ENCODE measurements around the gene GPR157.
"Not testable (repeated sequence)": the region's sequence is repeated elsewhere in the genome, so short reads cannot be mapped to it uniquely, and the experiment has no call there.

Gene GPR157

DNA sequence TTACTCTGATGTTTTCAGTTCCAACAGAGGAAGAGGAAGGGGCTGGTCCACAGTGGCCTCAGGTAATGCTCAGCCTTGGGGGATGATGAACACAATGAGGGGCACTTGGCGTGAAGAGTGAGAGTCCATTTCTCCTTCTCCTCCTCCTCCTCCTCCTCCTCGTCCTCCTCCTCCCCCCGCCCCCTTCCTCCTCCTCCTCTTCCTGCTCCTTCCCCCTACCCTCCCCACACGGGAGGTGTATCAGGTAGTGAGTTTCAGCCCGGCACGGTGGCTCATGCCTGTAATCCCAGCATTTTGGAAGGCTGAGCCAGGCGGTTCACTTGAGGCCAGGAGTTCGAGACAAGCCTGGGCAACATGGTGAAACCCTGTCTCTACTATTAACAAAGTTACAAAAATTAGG, 17.3 kb upstream of the GPR157 start:
- no peak for DNase-seq (ENCODE audit: low spot score)

GRCh38 chr1:9145714-9146113, 16.8 kb upstream of the GPR157 start:
- DNase-seq (ENCODE audit: low spot score) = no peak

- no peak for DNase-seq (ENCODE audit: low spot score)
Measured at GRCh38 chr1:9145021-9145668, 16.2 kb upstream of the GPR157 start.

DNA sequence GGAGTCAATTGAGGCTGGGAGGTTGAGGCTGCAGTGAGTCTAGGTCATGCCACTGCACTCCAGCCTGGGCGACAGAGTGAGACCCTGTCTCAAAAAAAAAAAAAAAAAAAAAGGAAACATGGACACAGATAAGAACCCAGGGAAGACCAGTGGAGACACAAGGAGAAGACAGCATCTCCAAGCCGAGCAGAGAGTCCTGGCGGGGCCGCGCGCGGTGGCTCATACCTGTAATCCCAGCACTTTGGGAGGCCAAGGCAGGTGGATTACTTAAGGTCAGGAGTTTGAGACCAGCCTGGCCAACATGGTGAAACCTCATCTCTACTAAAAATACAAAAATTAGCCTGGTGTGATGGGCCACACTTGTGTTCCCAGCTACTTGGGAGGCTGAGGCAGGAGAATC, 15.6 kb upstream of the GPR157 start:
- DNase-seq (ENCODE audit: low spot score) = not testable (repeated sequence)

DNA sequence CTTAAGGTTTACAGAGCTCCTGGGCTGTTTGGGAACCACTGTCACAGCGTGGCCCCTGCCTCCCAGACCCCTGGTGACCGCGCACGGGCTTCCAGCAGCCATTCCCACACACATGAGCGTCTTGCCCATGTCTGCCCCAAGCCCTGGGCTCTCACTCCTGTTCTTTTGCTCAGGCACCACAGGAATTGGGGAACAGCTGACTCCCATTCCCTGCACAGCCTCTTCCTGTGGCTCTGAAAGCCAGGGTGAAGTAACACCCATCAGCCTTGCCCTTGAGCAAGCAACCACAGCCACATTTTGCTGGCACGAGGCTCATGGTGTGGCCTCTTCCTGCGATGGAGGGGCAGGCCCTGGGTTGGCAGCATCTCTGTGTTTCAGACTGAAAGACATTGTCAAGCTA, 14.3 kb upstream of the GPR157 start:
- no peak for DNase-seq (ENCODE audit: low spot score)

DNA sequence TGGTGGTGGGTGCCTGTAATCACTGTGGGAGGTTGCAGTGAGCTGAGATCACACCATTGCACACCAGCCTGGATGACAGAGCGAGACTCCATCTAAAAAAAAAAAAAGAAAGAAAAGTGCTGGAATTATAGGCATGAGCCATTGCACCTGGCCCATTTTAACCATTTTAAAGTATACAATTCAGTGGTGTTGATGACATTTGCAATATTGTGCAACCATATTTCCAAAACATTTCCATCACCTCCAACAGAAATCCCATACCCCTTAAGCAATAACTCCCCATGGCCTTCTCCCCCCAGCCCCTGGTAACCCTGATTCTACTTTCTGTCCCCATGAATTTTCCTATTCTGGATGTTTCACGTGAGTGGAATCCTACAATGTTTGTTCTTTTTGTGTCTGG, 11.0 kb upstream of the GPR157 start:
- DNase-seq (ENCODE audit: low spot score) = no peak

DNA sequence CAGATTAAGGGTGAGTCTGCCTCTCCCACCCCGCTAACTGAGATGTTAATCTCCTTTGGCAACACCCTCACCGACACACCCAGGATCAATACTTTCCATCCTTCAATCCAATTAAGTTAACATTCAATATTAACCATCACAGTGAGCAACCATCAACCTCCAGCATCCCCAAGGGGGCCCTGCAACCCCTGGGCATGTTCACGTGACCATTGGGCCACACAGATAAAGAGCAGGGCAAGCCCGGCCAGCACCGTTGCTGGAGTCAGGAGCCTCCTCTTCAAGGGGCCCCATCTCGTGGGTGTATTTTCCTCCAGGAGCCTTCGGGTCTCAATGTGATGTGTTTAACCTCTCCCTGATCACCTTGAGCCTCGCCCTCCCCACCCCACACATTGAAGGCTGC, 8.0 kb upstream of the GPR157 start:
- DNase-seq (ENCODE audit: low spot score) = no peak

DNA sequence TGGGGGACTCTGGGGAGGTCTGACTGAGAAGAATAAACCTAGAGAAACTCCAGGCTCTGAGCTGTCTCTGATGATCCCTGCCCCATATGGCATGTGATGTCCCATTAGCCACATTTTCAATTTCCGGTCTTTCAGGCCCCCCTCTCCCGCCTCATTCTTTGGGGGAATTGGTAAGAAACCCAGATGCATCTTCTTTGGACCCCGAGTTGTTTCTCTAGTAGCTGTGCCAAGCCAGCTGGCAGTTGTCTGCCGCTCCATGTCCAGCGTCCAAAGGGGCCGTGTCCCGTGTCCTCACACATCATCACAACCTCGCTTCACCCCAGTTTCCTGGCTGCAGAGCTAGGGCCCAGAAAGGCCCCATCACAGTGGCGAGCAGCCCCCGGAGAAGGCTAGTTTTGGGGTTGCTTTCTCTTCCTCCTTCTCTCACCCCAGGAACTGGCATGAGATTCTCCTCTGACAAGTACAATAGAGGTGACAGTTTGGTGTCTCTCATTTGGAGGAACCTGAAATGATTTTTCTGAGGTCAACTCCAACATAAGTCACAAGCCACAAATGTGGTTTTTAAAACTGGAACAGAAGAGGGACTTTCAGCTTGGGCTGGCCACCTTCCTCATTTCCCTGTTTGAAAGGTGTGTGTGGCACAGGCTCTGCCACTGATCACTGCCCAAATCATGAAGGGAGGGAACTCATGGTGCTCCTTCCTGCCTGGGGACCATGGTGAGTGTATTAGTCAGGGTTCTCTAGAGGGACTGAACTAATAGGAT, 6.4 kb upstream of the GPR157 start:
- no peak for DNase-seq (ENCODE audit: low spot score)

DNA sequence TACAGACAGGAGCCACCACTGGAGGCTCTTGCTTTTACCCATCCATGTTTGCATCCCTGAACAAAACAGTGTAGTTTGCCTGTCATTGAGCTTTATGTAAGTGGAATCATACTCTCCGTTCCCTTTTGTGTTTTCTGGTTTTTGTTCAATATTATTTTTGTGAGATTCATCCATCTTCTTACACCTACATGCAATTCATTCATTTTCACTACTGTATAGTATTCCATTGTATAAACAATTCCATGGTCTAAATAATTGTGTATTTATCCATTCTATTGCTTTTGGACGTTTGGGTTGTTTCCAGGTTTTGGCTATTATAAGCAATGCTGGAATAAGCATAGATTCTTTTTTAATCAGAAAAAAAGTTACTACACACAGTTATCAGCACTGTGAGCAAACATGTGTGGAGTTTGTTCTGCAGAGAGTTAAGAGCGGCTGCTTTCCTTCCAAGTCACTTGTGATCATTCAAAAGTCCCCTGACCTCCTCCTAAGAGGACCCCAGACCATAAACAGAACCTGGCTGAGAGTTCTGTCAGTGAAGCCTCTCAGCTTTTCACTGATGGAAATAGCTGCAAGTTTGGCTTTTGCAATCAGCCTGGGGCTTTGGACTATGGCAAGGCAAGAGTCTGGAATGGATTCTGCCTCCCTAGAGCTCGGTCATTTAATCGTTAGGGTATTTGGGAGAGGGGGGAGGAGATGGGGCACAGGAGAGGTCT, 5.1 kb upstream of the GPR157 start:
- DNase-seq (ENCODE audit: low spot score) = no peak

DNA sequence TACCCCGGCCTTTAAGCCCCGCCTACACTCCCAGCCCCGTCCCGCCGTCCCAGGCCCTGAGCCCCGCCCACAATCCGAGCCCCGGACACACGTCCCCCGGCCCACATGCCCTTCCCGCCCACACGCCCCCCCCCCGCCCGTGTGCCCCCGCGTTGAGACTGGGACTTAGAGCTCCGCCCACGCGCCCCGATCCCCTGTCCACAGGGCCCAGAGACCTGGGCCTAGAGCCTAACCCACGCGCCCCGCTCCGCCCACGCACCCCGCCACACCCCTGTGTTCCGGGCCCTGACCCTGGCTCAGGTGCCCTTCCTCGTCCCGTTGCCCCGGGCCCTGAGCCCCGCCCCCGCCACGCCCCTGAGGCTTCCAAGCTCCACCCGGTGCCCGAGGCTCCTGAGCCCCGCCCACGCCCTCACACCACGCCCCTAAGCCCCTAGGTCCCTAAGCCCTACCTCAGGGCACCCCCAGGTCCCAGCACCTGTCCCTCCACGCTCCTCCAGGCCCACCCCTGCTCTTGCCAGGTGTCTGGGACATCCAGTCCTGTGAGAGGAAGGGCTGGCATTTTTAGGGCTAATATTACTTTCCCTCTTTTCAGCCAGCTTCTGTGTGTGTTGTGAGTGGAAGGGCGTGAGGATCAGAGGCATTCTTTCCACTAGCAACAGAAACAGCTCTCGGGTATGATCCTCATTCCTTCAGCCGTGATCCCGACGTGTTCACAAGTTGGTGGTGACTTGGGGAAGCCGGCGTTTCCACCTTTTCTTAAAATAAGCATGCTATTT, 552 bp upstream of the GPR157 start:
- peak; percentile 72 for DNase-seq (ENCODE audit: low spot score)

DNA sequence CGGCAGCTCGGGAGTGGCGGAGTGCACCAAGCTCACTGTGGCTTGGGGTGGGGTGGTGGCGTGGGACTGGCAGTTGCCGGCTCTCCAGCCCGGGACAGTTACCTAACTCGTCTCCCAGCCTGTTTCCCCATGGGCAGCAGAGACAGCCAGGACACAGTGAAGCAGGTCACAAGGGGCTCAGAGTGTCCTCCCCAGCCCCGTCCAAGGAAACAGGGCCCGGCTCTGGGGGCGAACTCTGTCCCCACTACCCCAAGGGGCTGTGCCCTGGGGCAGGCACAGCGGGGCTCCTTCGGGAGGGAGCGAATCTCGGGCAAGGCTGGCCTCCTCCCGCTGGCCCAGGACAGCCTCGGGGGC, 759 bp downstream of the GPR157 start:
- no peak for DNase-seq (ENCODE audit: low spot score)

DNA sequence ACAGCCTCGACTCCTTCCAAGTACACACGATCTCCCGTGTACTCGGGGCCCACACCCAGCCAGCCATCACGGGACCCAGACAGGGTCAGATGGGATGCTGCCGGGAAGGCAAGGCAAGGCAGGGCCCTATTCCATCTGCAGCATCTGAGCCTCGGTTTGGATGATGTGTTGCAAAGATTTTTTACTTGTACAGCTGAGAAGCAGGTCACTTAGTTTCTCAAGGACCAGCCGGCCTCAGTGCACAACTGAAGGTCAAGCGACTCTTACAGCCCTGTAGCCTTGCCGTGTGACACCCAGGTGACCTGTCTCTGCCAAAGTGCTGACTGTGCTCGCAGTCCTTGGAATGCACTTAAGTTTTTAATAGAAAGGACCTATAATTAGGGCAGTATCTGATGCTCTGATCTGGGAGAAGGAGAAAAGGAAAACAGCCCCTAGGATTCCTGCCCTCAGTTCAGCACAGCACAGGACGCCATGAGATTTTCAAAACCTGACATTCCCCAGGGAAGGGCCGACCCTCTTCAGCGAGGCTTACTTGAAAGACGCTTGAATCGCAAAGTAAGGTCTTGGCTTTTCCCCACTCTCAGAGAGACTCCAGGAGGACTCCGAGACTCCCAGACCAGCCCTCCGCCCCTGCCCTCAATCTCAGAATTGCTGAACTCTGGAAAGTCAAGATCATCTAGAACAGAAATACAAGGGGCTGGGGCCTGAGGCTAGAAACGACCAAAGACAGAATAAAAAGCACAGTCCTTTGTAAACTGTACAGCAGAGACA, 1.3 kb downstream of the GPR157 start:
- no peak for DNase-seq (ENCODE audit: low spot score)

- DNase-seq (ENCODE audit: low spot score) = no peak
Measured at GRCh38 chr1:9126511-9126910, 2.4 kb downstream of the GPR157 start.

DNA sequence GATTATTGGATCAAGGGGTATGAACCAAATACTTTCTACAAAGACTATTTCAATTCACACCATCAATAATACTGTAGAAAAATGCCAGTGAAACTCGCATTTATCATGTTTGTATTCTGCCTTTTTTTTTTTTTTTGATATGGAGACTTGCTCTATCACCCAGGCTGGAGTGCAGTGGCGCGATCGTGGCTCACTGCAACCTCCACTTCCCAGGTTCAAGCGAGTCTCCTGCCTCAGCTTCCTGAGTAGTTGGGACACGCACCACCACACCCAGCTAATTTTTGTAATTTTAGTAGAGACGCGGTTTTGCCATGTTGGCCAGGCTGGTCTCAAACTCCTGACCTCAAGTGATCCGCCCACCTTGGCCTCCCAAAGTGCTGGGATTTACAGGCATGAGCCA, 3.1 kb downstream of the GPR157 start:
- DNase-seq (ENCODE audit: low spot score) = not testable (repeated sequence)

DNA sequence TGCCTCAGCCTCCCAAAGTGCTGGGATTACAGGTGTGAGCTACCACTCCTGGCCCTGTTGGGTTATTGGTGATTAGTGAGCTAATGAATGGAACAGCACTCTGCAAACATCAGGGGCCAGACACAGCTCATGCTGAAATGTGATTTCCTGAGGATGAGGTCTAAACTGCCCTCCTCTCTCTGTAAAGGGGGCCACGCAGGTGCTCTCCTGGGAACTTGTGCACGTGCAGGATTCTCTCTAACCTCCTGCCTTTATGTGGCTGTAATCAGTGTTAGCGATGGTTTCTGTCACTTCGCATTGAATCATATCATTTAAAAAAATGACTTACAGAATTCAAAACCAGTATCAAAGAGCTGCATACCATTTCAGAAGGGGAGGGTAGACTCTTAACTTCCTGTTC, 3.6 kb downstream of the GPR157 start:
- no peak for DNase-seq (ENCODE audit: low spot score)

GRCh38 chr1:9124389-9124788, 4.5 kb downstream of the GPR157 start:
- not testable (repeated sequence) for DNase-seq (ENCODE audit: low spot score)

DNA sequence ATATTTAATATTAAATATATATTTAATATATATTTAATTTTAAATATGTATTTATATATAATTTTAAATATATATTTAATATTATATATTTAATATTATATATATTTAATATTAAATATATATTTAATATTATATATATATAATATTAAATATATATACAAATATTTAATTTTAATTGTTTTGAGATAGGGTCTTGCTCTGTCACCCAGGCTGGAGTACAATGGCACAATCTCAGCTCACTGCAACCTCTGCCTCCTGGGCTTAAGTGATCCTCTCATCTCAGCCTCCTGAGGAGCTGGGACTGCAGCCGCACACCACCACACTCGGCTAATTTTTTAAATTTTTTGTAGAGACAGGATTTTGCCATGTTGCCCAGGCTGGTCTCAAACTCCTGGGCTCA, 5.2 kb downstream of the GPR157 start:
- DNase-seq (ENCODE audit: low spot score) = not testable (repeated sequence)

- DNase-seq (ENCODE audit: low spot score) = no peak
Measured at GRCh38 chr1:9121496-9122409, 7.1 kb downstream of the GPR157 start.

DNA sequence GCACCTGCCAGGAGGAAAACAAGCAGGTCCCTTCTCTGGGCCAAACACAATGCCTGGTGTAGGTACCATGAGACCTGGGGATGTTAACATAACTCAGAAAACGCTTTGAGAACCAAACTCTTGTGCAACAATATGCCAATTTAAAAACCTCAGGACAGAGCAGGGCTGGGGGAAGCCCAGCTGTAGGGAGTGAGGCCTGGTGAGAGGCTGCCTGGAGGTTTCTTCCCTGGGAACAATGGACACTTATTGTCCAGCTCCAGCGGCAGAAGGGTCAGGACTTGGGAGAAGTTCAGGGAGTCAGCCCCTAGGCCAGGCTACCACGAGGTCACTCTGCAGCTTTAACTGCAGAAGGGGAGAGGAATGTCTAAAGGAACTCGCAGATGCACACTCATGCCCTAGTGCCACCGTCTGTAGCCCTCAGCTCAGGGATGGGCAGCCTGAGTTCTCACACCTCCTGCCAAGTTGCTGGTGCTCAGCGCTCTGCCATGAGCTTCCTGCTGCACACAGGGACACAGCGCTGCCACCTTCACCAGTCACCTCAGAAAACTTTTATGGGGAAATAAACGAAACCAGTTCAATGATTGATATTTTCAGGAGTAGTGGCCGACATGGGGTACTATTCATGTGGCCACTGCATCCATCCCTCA, 8.5 kb downstream of the GPR157 start:
- DNase-seq (ENCODE audit: low spot score) = no peak

DNA sequence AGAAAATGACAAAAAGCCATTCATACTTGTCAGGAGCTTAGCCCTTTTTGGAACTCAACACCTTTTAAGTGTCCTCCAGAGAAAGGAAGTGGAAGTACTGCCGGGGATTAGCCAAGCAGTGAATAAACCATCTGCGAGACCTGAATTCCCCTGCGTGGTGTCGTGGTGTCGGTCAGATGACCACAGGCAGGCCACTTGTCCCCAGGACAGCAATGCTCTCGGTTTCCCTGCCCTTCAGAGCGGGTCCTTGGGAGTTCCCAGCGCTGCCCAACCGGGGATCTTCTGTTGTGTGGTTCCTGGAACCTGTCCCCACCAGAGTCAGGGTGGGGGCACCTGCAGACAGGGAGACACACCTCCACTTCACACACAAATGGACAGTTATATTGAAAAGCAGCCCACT, 9.2 kb downstream of the GPR157 start:
- no peak for DNase-seq (ENCODE audit: low spot score)
